Fibroblast of the aortic adventitia (primary cell): Measurements from ENCODE around the gene GMPR. TPM values are rescaled to one million over a fixed set of nuclear protein-coding genes. Genes with fewer than 3 reads are reported as not detected.

Experiments used
- DNase-seq: peaks from one replicate; pipeline ENCODE4 v3.0.0-alpha.2; 2010; ENCODE audit warnings: low read depth
- H3K4me3 ChIP-seq: 2 replicates; pipeline ENCODE4 v1.5.1; 2011; ENCODE audit warnings: low read depth, mild to moderate bottlenecking, control low read depth, low read length, moderate library complexity
- CTCF ChIP-seq: IDR thresholded peaks from 2 replicates; pipeline ENCODE4 v1.5.1; 2011; ENCODE audit warnings: mild to moderate bottlenecking, low read length, control low read depth, inconsistent platforms; ENCODE audit not compliant: insufficient read depth
- total RNA-seq: library from RNA; depleted of rRNA; stranded (reverse); fragments of >200 nt; gene quantifications from 2 replicates; pipeline ENCODE4 v1.2.3, GENCODE V29; 2012; ENCODE audit warnings: low replicate concordance

The GMPR gene
- total RNA-seq, 1 donor = 24.8 TPM

GRCh38 chr6:16232086-16232485 lies 6.3 kb upstream of the GMPR start:
- H3K4me3 ChIP-seq = no peak overlapping the region
- no peak for DNase-seq
- TF ChIP-seq CTCF = no peak

- no peak for DNase-seq
- TF ChIP-seq CTCF = no peak
- no peak overlapping the region for H3K4me3 ChIP-seq
Measured at GRCh38 chr6:16236009-16236501, 2.3 kb upstream of the GMPR start.

GRCh38 chr6:16236631-16237199 lies 1.7 kb upstream of the GMPR start:
- peak overlapping the region; percentile 26 for H3K4me3 ChIP-seq
- TF ChIP-seq CTCF = no peak
- peak; percentile 76 for DNase-seq

- H3K4me3 ChIP-seq = no peak overlapping the region
- DNase-seq = no peak
- TF ChIP-seq CTCF = no peak
Measured at GRCh38 chr6:16237242-16237641, 1.1 kb upstream of the GMPR start.

GRCh38 chr6:16238963-16239797 lies 793 bp downstream of the GMPR start:
- peak; percentile 42 for TF ChIP-seq CTCF
- DNase-seq = peak; percentile 56
- peak overlapping the region; percentile 82 for H3K4me3 ChIP-seq

GRCh38 chr6:16239798-16240123 lies 1.4 kb downstream of the GMPR start:
- no peak for TF ChIP-seq CTCF

More at GRCh38 chr6:16239798-16240123, 1.4 kb downstream of the GMPR start:
- H3K4me3 ChIP-seq = peak overlapping the region; percentile 82
- no peak for DNase-seq
